ENCODE data around the gene DEUP1.
"Not testable (repeated sequence)": the region's sequence is repeated elsewhere in the genome, so short reads cannot be mapped to it uniquely, and the experiment has no call there.

DNA sequence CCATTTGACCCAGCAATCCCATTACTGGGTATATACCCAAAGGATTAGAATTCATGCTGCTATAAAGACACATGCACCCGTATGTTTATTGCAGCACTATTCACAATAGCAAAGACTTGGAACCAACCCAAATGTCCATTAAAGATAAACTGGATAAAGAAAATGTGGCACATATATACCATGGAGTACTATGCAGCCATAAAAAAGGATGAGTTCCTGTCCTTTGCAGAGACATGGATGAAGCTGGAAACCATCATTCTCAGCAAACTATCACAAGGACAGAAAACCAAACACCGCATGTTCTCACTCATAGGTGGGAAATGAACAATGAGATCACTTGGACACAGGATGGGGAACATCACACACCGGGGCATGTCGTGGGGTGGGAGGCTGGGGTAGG, 133.1 kb downstream of the DEUP1 start:
- TF ChIP-seq, protein P1, sequence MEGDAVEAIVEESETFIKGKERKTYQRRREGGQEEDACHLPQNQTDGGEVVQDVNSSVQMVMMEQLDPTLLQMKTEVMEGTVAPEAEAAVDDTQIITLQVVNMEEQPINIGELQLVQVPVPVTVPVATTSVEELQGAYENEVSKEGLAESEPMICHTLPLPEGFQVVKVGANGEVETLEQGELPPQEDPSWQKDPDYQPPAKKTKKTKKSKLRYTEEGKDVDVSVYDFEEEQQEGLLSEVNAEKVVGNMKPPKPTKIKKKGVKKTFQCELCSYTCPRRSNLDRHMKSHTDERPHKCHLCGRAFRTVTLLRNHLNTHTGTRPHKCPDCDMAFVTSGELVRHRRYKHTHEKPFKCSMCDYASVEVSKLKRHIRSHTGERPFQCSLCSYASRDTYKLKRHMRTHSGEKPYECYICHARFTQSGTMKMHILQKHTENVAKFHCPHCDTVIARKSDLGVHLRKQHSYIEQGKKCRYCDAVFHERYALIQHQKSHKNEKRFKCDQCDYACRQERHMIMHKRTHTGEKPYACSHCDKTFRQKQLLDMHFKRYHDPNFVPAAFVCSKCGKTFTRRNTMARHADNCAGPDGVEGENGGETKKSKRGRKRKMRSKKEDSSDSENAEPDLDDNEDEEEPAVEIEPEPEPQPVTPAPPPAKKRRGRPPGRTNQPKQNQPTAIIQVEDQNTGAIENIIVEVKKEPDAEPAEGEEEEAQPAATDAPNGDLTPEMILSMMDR (IDR thresholded peaks at IDR 0.05) = not testable (repeated sequence)
- not testable (repeated sequence) for TF ChIP-seq POLR2A (IDR thresholded peaks at IDR 0.05)
